SK-N-SH (cell line): ENCODE data around the gene PUS10. TPM values are rescaled to one million over a fixed set of nuclear protein-coding genes. Genes with fewer than 3 reads are reported as not detected.
"Not testable (repeated sequence)": the region's sequence is repeated elsewhere in the genome, so short reads cannot be mapped to it uniquely, and the experiment has no call there.

Source experiments
- CTCF ChIA-PET: fragments of 300-600, 350-600 bp; formaldehyde crosslinking; extraction: SDS; loops from one replicate; lab custom pipeline; 2021; lab: Yijun Ruan, JAX
- POLR2A ChIA-PET: fragments of 350-600 bp; sonication (Branson Sonifier 250); formaldehyde crosslinking; extraction: SDS; loops from one replicate; lab custom pipeline; 2020; ENCODE audit warnings: antibody characterized with exemption, inconsistent platforms; lab: Yijun Ruan, JAX
- DNase-seq: peaks from one replicate; pipeline ENCODE4 v3.0.0; 2012
- H2AFZ ChIP-seq: fragments of 200-600 bp; sonication (generic); 2 replicates; pipeline ENCODE4 v1.8.1; 2016; ENCODE audit warnings: antibody characterized with exemption, mild to moderate bottlenecking, low read depth
- H3F3A ChIP-seq: fragments of 200-600 bp; sonication (generic); replicated peaks from 2 replicates; pipeline ENCODE3; 2016; ENCODE audit warnings: antibody characterized with exemption, mild to moderate bottlenecking; ENCODE audit not compliant: insufficient read depth
- H3K27ac ChIP-seq, 2 experiments: fragments of 200-500 bp in 1 of 2; fragments of 200-600 bp in 1 of 2; sonication (Bioruptor generic) in 1 of 2; sonication (generic), shearing (Covaris generic) in 1 of 2; 2 replicates each; pipeline versions ENCODE4 v1.5.1 to v1.6.1; 2014 to 2016; ENCODE audit warnings: low read depth in 2 of 2, inconsistent platforms in 1 of 2, low read length in 1 of 2, mild to moderate bottlenecking in 1 of 2, mixed read lengths in 1 of 2
- H3K27me3 ChIP-seq: fragments of 200-600 bp; sonication (generic), shearing (Covaris generic); 2 replicates; pipeline ENCODE4 v1.6.1; 2016; ENCODE audit warnings: mixed run types; ENCODE audit not compliant: insufficient read depth
- H3K36me3 ChIP-seq, 2 experiments: fragments of 200-500 bp in 1 of 2; fragments of 200-600 bp in 1 of 2; sonication (Bioruptor generic) in 1 of 2; sonication (generic) in 1 of 2; replicated peaks in 1 of 2; 2 replicates each; pipeline versions ENCODE3 to v1.5.1; 2014 to 2016; ENCODE audit warnings: low read length in 1 of 2, mild to moderate bottlenecking in 1 of 2; ENCODE audit not compliant: insufficient read depth in 2 of 2, control insufficient read depth in 1 of 2
- H3K4me1 ChIP-seq, 2 experiments: fragments of 200-500 bp in 1 of 2; fragments of 200-600 bp in 1 of 2; sonication (Bioruptor generic) in 1 of 2; sonication (generic), shearing (Covaris generic) in 1 of 2; 2 replicates each; pipeline versions ENCODE4 v1.5.1 to v1.6.1; 2014 to 2016; ENCODE audit warnings: low read depth in 1 of 2, low read length in 1 of 2, mixed run types in 1 of 2; ENCODE audit not compliant: insufficient read depth in 2 of 2, control insufficient read depth in 1 of 2
- H3K4me2 ChIP-seq: fragments of 200-600 bp; sonication (generic), shearing (Covaris generic); 2 replicates; pipeline ENCODE4 v1.6.1; 2017; ENCODE audit warnings: mixed run types
- H3K4me3 ChIP-seq, 2 experiments: fragments of 200-500 bp in 1 of 2; fragments of 200-600 bp in 1 of 2; sonication (Bioruptor generic) in 1 of 2; sonication (generic), shearing (Covaris generic) in 1 of 2; 2 replicates each; pipeline versions ENCODE4 v1.5.1 to v1.8.1; 2014 to 2016; ENCODE audit warnings: low read depth in 2 of 2, inconsistent platforms in 1 of 2, low read length in 1 of 2, mild to moderate bottlenecking in 1 of 2, mixed read lengths in 1 of 2, moderate library complexity in 1 of 2
- H3K79me2 ChIP-seq: fragments of 200-600 bp; sonication (generic); 2 replicates; pipeline ENCODE4 v1.8.1; 2017; ENCODE audit warnings: mild to moderate bottlenecking; ENCODE audit not compliant: insufficient read depth
- H3K9ac ChIP-seq: fragments of 200-600 bp; sonication (generic); 2 replicates; pipeline ENCODE4 v1.6.1; 2017; ENCODE audit warnings: mixed run types
- H3K9me2 ChIP-seq: fragments of 200-600 bp; sonication (generic); 2 replicates; pipeline ENCODE4 v1.6.1; 2017; ENCODE audit warnings: mixed run types
- H3K9me3 ChIP-seq: fragments of 200-600 bp; sonication (generic); 2 replicates; pipeline ENCODE4 v1.6.1; 2017; ENCODE audit warnings: mixed run types, mild to moderate bottlenecking, moderate library complexity
- H4K20me1 ChIP-seq: fragments of 200-600 bp; sonication (generic); 2 replicates; pipeline ENCODE4 v1.6.1; 2017; ENCODE audit warnings: mild to moderate bottlenecking, mixed run types; ENCODE audit not compliant: insufficient read depth
- GABPA ChIP-seq: IDR thresholded peaks from 2 replicates; pipeline ENCODE4 v1.4.0; 2012; ENCODE audit warnings: low read depth, mild to moderate bottlenecking
- RCOR1 ChIP-seq: fragments of 150-350 bp; IDR thresholded peaks from 2 replicates; pipeline ENCODE4 v1.6.1; 2017; ENCODE audit warnings: antibody characterized with exemption, low read length
- RFX5 ChIP-seq: IDR thresholded peaks from 2 replicates; pipeline ENCODE4 v1.6.1; 2012; ENCODE audit warnings: mild to moderate bottlenecking, improper control_type of control experiment, low read length
- SIN3A ChIP-seq: IDR thresholded peaks from 2 replicates; pipeline ENCODE4 v1.6.1; 2012; ENCODE audit warnings: low read depth, mild to moderate bottlenecking, low read length, moderate library complexity, borderline replicate concordance
- TEAD4 ChIP-seq: IDR thresholded peaks from 2 replicates; pipeline ENCODE4 v1.4.0; 2012; ENCODE audit warnings: mild to moderate bottlenecking, borderline replicate concordance; ENCODE audit not compliant: insufficient read depth
- whole genome bisulfite sequencing: methylation state at CpG from one replicate; pipeline ENCODE4 v1.1.6; 2017; ENCODE audit warnings: low lambda C conversion rate; 5-methylcytosine and 5-hydroxymethylcytosine counted together
- polyA plus RNA-seq, 3 experiments: library from polyadenylated mRNA; depleted of rRNA; stranded (reverse); fragments of >200 nt; gene quantifications; 2 replicates each; pipeline ENCODE4 v1.2.3, GENCODE V29; 2012
- TF ChIP-seq, protein P1 (sequence below): fragments of 200-600 bp; sonication (generic); IDR thresholded peaks from 2 replicates; pipeline ENCODE4 v1.6.1; 2017; ENCODE audit warnings: antibody characterized with exemption, mild to moderate bottlenecking, moderate library complexity
- TF ChIP-seq, protein P2 (sequence below): IDR thresholded peaks from 2 replicates; pipeline ENCODE4; 2012
- TF ChIP-seq, protein P3 (sequence below): IDR thresholded peaks from 2 replicates; pipeline ENCODE4 v1.4.0; 2012; ENCODE audit warnings: low read depth, borderline replicate concordance

Gene PUS10
- polyA plus RNA-seq, 1 of the 3 experiments (the other 2 are of a cell fraction) = 2.8 TPM

DNA sequence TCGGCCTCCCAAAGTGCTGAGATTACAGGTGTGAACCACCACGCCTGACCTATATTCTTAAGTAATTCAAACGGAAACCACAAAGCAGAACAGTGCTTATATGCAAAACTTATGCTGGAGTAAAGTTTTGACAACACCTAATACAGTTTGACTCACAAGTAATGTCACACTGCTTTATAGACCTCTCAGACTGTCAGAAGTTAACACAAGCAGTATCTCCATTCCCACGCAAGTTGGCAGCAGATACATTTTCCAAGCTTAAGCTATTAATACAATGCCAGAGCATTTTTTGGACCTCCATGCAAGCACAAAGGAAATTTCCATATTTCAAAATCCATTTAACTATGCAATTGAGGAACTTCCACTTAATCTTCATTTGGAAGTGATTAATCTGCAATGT is 26.6 kb upstream of the PUS10 start (continued):
- TF ChIP-seq, protein P1, sequence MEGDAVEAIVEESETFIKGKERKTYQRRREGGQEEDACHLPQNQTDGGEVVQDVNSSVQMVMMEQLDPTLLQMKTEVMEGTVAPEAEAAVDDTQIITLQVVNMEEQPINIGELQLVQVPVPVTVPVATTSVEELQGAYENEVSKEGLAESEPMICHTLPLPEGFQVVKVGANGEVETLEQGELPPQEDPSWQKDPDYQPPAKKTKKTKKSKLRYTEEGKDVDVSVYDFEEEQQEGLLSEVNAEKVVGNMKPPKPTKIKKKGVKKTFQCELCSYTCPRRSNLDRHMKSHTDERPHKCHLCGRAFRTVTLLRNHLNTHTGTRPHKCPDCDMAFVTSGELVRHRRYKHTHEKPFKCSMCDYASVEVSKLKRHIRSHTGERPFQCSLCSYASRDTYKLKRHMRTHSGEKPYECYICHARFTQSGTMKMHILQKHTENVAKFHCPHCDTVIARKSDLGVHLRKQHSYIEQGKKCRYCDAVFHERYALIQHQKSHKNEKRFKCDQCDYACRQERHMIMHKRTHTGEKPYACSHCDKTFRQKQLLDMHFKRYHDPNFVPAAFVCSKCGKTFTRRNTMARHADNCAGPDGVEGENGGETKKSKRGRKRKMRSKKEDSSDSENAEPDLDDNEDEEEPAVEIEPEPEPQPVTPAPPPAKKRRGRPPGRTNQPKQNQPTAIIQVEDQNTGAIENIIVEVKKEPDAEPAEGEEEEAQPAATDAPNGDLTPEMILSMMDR = no peak
- TF ChIP-seq, protein P2, sequence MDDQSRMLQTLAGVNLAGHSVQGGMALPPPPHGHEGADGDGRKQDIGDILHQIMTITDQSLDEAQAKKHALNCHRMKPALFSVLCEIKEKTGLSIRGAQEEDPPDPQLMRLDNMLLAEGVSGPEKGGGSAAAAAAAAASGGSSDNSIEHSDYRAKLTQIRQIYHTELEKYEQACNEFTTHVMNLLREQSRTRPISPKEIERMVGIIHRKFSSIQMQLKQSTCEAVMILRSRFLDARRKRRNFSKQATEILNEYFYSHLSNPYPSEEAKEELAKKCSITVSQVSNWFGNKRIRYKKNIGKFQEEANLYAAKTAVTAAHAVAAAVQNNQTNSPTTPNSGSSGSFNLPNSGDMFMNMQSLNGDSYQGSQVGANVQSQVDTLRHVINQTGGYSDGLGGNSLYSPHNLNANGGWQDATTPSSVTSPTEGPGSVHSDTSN = no peak
- no peak for TF ChIP-seq GABPA

DNA sequence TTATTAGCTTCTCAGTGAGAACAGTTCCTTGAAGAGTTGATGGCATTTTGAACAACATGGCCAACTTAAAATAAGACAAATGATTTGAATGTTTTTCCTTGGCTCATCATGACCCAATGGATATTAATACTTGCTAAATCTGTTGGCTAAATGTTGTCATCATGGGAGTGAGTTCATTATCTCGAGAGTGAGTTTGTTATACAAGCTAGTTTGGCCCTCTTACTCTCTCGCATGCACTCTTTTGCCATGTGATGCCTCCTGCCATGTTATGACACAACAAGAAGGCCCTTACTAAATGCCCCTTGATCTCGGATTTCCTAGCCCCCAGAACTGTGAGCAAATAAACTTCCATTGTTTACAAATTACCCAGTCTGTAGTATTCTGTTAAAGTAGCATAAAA is 24.8 kb upstream of the PUS10 start:
- CTCF ChIA-PET = no interaction called here
- TF ChIP-seq SIN3A (no peak), RCOR1 (no peak), TEAD4 (no peak), RFX5 (no peak)
- TF ChIP-seq, protein P3, sequence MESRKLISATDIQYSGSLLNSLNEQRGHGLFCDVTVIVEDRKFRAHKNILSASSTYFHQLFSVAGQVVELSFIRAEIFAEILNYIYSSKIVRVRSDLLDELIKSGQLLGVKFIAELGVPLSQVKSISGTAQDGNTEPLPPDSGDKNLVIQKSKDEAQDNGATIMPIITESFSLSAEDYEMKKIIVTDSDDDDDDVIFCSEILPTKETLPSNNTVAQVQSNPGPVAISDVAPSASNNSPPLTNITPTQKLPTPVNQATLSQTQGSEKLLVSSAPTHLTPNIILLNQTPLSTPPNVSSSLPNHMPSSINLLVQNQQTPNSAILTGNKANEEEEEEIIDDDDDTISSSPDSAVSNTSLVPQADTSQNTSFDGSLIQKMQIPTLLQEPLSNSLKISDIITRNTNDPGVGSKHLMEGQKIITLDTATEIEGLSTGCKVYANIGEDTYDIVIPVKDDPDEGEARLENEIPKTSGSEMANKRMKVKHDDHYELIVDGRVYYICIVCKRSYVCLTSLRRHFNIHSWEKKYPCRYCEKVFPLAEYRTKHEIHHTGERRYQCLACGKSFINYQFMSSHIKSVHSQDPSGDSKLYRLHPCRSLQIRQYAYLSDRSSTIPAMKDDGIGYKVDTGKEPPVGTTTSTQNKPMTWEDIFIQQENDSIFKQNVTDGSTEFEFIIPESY = no peak
- TF ChIP-seq, protein P1 = no peak
- TF ChIP-seq, all 33 proteins: peak for 0
- H3K79me2 ChIP-seq = no peaks in the 10 kb centered on the region
- no peak overlapping the region for H2AFZ ChIP-seq
- no peaks in the 10 kb centered on the region for H3K9me3 ChIP-seq
- H3K4me1 ChIP-seq = no peaks in the 10 kb centered on the region
- no peaks in the 10 kb centered on the region for H4K20me1 ChIP-seq
- POLR2A ChIA-PET = no interaction called here
- H3K4me3 ChIP-seq = no peak overlapping the region
- H3K36me3 ChIP-seq = peaks cover 16 to 17% of the 10 kb centered on the region in 2 experiments
- no peak for DNase-seq
- no peaks in the 10 kb centered on the region; the same call in 1 of the 2 replicates for H3K9me2 ChIP-seq
- 84% methylated on average over 3 of the region's 3 CpGs for WGBS
- no peaks in the 10 kb centered on the region for H3F3A ChIP-seq
- no peak overlapping the region for H3K27ac ChIP-seq
- no peaks in the 10 kb centered on the region for H3K27me3 ChIP-seq
- H3K4me2 ChIP-seq = no peak overlapping the region
- no peak overlapping the region for H3K9ac ChIP-seq

DNA sequence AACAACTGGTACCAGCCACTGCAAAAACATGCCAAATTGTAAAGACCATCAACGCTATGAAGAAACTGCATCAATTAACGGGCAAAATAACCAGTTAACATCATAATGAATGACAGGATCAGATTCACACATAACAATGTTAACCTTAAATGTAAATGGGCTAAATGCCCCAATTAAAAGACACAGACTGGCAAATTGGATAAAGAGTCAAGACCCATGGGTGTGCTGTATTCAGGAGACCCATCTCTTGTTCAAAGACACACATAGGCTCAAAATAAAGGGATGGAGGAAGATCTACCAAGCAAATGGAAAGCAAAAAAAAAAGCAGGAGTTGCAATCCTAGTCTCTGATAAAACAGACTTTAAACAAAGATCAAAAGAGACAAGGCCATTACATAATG is 18.6 kb upstream of the PUS10 start:
- H3K4me2 ChIP-seq, CTCF ChIA-PET, H3K9me3 ChIP-seq, H3F3A ChIP-seq, POLR2A ChIA-PET, DNase-seq, H3K27ac ChIP-seq, H4K20me1 ChIP-seq, H2AFZ ChIP-seq, H3K4me1 ChIP-seq, H3K9me2 ChIP-seq, H3K27me3 ChIP-seq, H3K79me2 ChIP-seq, H3K9ac ChIP-seq, H3K4me3 ChIP-seq: not testable (repeated sequence)
- WGBS = 98% methylated on average over 2 of the region's 2 CpGs
- H3K36me3 ChIP-seq = peaks cover 24 to 43% of the 10 kb centered on the region in 2 experiments

DNA sequence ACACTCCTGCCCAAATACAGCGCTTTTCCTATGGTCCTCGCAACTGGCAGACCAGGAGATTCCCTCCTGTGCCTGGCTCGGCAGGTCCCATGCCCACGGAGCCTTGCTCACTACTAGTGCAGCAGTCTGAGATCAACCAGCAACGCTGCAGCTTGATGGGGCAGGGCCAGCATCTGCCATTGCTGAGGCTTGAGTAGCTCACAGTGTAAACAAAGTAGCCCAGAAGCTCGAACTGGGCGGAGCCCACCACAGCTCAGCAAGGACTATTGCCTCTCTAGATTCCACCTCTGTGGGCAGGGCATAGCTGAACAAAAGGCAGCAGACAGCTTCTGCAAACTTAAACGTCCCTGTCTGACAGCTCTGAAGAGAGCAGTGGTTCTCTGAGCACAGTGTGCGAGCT is 16.5 kb upstream of the PUS10 start:
- H3K4me1 ChIP-seq, H3K9me2 ChIP-seq, H3K9me3 ChIP-seq, DNase-seq, H2AFZ ChIP-seq, H3K79me2 ChIP-seq, H3K27ac ChIP-seq, POLR2A ChIA-PET, H3K9ac ChIP-seq, H4K20me1 ChIP-seq, H3F3A ChIP-seq, H3K4me2 ChIP-seq, H3K4me3 ChIP-seq, H3K27me3 ChIP-seq: not testable (repeated sequence)
- H3K36me3 ChIP-seq = peaks cover 28 to 50% of the 10 kb centered on the region in 2 experiments
- 93% methylated on average over 6 of the region's 9 CpGs for WGBS
- CTCF ChIA-PET = interaction anchor here (1.7 kb wide), 1 partner anchor 36 kb away, joined by 5 read pairs; no protein-coding TSS in a partner anchor
